HepG2 (cell line): Measurements from ENCODE around the gene MROH2A. TPM values are rescaled to one million over a fixed set of nuclear protein-coding genes. Genes with fewer than 3 reads are reported as not detected.
A peak's percentile ranks its signal among the peaks of the same experiment; 100 is the strongest.

Experiments
- ATF5 ChIP-seq: sonication (generic); formaldehyde crosslinking; IDR thresholded peaks from 2 replicates; pipeline ENCODE4 v1.4.0; 2020; ENCODE audit warnings: mild to moderate bottlenecking, low read depth, missing genetic modification reagents
- ATF7 ChIP-seq, 2 experiments: fragments of 450-650 bp in 1 of 2; sonication (generic) in 1 of 2; formaldehyde crosslinking in 1 of 2; IDR thresholded peaks; 2 replicates each; pipeline versions ENCODE4 v1.4.0 to v1.6.1; 2016 to 2020; ENCODE audit warnings: antibody characterized with exemption in 1 of 2, mild to moderate bottlenecking in 1 of 2, missing genetic modification reagents in 1 of 2
- CC2D1A ChIP-seq: sonication (generic); formaldehyde crosslinking; IDR thresholded peaks from 2 replicates; pipeline ENCODE4 v1.8.1; 2023; ENCODE audit warnings: mild to moderate bottlenecking, missing genetic modification reagents
- CEBPG ChIP-seq: IDR thresholded peaks from 2 replicates; pipeline ENCODE4 v1.6.1; 2016
- E2F1 ChIP-seq: sonication (generic); formaldehyde crosslinking; IDR thresholded peaks from 2 replicates; pipeline ENCODE4 v1.5.0; 2020; ENCODE audit warnings: missing genetic modification reagents
- HES4 ChIP-seq: sonication (generic); formaldehyde crosslinking; IDR thresholded peaks from 2 replicates; pipeline ENCODE4 v1.9.0; 2021; ENCODE audit warnings: mild to moderate bottlenecking, missing genetic modification reagents, borderline replicate concordance
- JUND ChIP-seq: sonication (generic); formaldehyde crosslinking; IDR thresholded peaks from 2 replicates; pipeline ENCODE4 v1.8.0; 2022; ENCODE audit warnings: mild to moderate bottlenecking, missing genetic modification reagents
- MBNL3 ChIP-seq: fragments of 250-450 bp; sonication (Bioruptor Pico); conservative IDR thresholded peaks from 2 replicates; pipeline ENCODE4 v1.8.0; 2022; ENCODE audit warnings: mild to moderate bottlenecking, inconsistent platforms
- MIER2 ChIP-seq: IDR thresholded peaks from 2 replicates; pipeline ENCODE4 v1.6.1; 2016; ENCODE audit warnings: missing biosample characterization, missing genetic modification reagents
- NKX3-1 ChIP-seq: sonication (generic); formaldehyde crosslinking; IDR thresholded peaks from 2 replicates; pipeline ENCODE4 v1.5.0; 2020; ENCODE audit warnings: missing genetic modification reagents
- RFXAP ChIP-seq: sonication (generic); formaldehyde crosslinking; IDR thresholded peaks from 2 replicates; pipeline ENCODE4 v1.4.0; 2020; ENCODE audit warnings: missing genetic modification reagents, borderline replicate concordance
- SIX1 ChIP-seq: sonication (generic); formaldehyde crosslinking; IDR thresholded peaks from 2 replicates; pipeline ENCODE4 v1.4.0; 2020; ENCODE audit warnings: missing genetic modification reagents, borderline replicate concordance
- ZBTB7B ChIP-seq: sonication (generic); formaldehyde crosslinking; IDR thresholded peaks from 2 replicates; pipeline ENCODE4 v1.4.0; 2020; ENCODE audit warnings: missing genetic modification reagents
- ZMYM2 ChIP-seq: sonication (generic); formaldehyde crosslinking; IDR thresholded peaks from 2 replicates; pipeline ENCODE4 v1.8.0; 2022; ENCODE audit warnings: mild to moderate bottlenecking, missing genetic modification reagents
- ZMYM3 ChIP-seq: sonication (generic); formaldehyde crosslinking; IDR thresholded peaks from 2 replicates; pipeline ENCODE4 v1.5.1; 2020; ENCODE audit warnings: mild to moderate bottlenecking, missing genetic modification reagents
- ZNF331 ChIP-seq: sonication (generic); formaldehyde crosslinking; IDR thresholded peaks from 2 replicates; pipeline ENCODE4 v1.4.0; 2020; ENCODE audit warnings: missing genetic modification reagents
- ZNF350 ChIP-seq: sonication (generic); formaldehyde crosslinking; IDR thresholded peaks from 2 replicates; pipeline ENCODE4 v1.4.0; 2020; ENCODE audit warnings: mild to moderate bottlenecking, low read depth, missing genetic modification reagents, borderline replicate concordance
- ZNF547 ChIP-seq: sonication (generic); formaldehyde crosslinking; IDR thresholded peaks from 2 replicates; pipeline ENCODE4 v1.5.1; 2020; ENCODE audit warnings: mild to moderate bottlenecking, missing genetic modification reagents
- ZNF558 ChIP-seq: sonication (generic); formaldehyde crosslinking; IDR thresholded peaks from 2 replicates; pipeline ENCODE4 v1.9.0; 2022; ENCODE audit warnings: mild to moderate bottlenecking, missing genetic modification reagents, borderline replicate concordance
- ZSCAN12 ChIP-seq: sonication (generic); formaldehyde crosslinking; IDR thresholded peaks from 2 replicates; pipeline ENCODE4 v1.9.0; 2021; ENCODE audit warnings: mild to moderate bottlenecking, missing genetic modification reagents
- polyA plus RNA-seq, 8 experiments: library from polyadenylated mRNA; depleted of rRNA in 3 of 8; stranded (reverse) in 7 of 8; unstranded in 1 of 8; fragments of >200 nt; fragmentation: Illumina TruSeq in 4 of 8; extraction: Trizol in 4 of 8; gene quantifications; 2 replicates each; pipeline versions ENCODE4 v1.2.1 to v1.2.3, GENCODE V29; 2011 to 2016; ENCODE audit warnings: low read depth in 4 of 8, missing spikeins in 1 of 8, mixed read lengths in 1 of 8; ENCODE audit not compliant: insufficient read depth in 1 of 8
- total RNA-seq, 5 experiments: library from RNA; depleted of rRNA; stranded (reverse); fragments of >200 nt; fragmentation: Illumina TruSeq; extraction: Trizol; gene quantifications; 2 replicates each; pipeline ENCODE4 v1.2.3, GENCODE V29; 2016; ENCODE audit warnings: low read depth in 1 of 5
- TF ChIP-seq, protein P1 (sequence below): sonication (generic); formaldehyde crosslinking; conservative IDR thresholded peaks from 2 replicates; pipeline ENCODE4 v1.8.1; 2023; ENCODE audit warnings: missing genetic modification reagents
- TF ChIP-seq, protein P2 (sequence below): sonication (generic); formaldehyde crosslinking; IDR thresholded peaks from 2 replicates; pipeline ENCODE4 v1.4.0; 2020; ENCODE audit warnings: mild to moderate bottlenecking, missing genetic modification reagents
- TF ChIP-seq, protein P3 (sequence below): sonication (generic); formaldehyde crosslinking; IDR thresholded peaks from 2 replicates; pipeline ENCODE4 v1.8.1; 2023; ENCODE audit warnings: mild to moderate bottlenecking, missing genetic modification reagents
- TF ChIP-seq, protein P4 (sequence below): sonication (generic); formaldehyde crosslinking; IDR thresholded peaks from 2 replicates; pipeline ENCODE4 v1.5.0; 2020; ENCODE audit warnings: missing genetic modification reagents

MROH2A gene
- total and polyA plus RNA-seq, 2 of the 13 experiments (the other 11 are each of a cell fraction or from before 2014, with no cell fraction given) = 0.03 to 0.04 TPM

DNA sequence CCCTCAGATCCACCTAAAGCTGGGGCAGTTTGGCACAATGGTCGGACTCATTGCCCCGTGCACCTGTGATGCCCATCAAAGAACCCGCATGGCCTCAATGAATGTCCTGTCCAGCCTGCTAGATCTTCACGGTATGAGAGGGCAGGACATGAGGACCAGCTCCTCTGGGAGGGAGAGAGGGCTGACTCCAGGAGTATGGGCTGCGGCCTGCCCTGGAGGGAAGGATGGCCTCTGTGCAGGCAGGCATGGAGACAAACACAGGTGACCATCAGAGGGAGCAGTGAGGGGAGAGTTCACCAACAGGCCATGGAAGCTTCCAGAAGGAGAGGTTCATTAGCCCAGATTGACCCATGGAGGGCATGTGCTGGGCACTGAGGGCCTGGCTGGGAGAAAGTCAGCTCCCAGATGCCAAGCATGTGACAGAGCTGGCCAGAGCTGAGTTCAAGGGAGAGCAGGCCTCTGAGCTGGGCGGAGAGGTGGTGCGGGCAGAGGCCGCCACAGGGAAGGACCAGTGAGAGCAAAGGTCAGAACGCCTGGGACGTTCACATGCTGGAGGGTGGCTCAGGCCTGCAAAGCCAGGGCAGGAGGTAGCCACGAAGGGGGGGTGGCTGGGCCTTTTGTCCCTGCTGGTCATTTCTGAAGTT lies 40.0 kb downstream of the MROH2A start (continued):
- peak; percentile 34; the same call in 1 of the 2 replicates for TF ChIP-seq ZNF558 (CRISPR knock-in tag)
- no peak for TF ChIP-seq HES4 (CRISPR knock-in tag)
- TF ChIP-seq, protein P1, sequence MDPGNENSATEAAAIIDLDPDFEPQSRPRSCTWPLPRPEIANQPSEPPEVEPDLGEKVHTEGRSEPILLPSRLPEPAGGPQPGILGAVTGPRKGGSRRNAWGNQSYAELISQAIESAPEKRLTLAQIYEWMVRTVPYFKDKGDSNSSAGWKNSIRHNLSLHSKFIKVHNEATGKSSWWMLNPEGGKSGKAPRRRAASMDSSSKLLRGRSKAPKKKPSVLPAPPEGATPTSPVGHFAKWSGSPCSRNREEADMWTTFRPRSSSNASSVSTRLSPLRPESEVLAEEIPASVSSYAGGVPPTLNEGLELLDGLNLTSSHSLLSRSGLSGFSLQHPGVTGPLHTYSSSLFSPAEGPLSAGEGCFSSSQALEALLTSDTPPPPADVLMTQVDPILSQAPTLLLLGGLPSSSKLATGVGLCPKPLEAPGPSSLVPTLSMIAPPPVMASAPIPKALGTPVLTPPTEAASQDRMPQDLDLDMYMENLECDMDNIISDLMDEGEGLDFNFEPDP (CRISPR knock-in tag) = no peak
- peak; percentile 66; the same call in 1 of the 2 replicates for TF ChIP-seq ZMYM2 (CRISPR knock-in tag)
- TF ChIP-seq MIER2 (CRISPR knock-in tag) = no peak
- no peak for TF ChIP-seq MBNL3 (CRISPR knock-in tag)
- TF ChIP-seq RFXAP (CRISPR knock-in tag) = no peak
- no peak for TF ChIP-seq NKX3-1 (CRISPR knock-in tag)
- TF ChIP-seq E2F1 (CRISPR knock-in tag) = no peak
- TF ChIP-seq ZNF331 (CRISPR knock-in tag) = no peak
- TF ChIP-seq ZNF547 (CRISPR knock-in tag) = no peak
- TF ChIP-seq ATF7 (IDR thresholded peaks at IDR 0.05) = no peak
- no peak for TF ChIP-seq ATF7 (CRISPR knock-in tag; IDR thresholded peaks at IDR 0.05)
- no peak for TF ChIP-seq ATF5 (CRISPR knock-in tag)
- peak; percentile 70 for TF ChIP-seq ZMYM3 (CRISPR knock-in tag)
- no peak for TF ChIP-seq JUND (CRISPR knock-in tag)
- no peak for TF ChIP-seq ZBTB7B (CRISPR knock-in tag)
- TF ChIP-seq CEBPG (CRISPR knock-in tag) = no peak
- TF ChIP-seq CC2D1A (CRISPR knock-in tag) = no peak
- TF ChIP-seq ZSCAN12 (CRISPR knock-in tag) = no peak
- no peak; the same call in 1 of the 2 replicates for TF ChIP-seq ZNF350 (CRISPR knock-in tag)
- TF ChIP-seq, protein P2, sequence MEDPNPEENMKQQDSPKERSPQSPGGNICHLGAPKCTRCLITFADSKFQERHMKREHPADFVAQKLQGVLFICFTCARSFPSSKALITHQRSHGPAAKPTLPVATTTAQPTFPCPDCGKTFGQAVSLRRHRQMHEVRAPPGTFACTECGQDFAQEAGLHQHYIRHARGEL (CRISPR knock-in tag) = no peak
- TF ChIP-seq SIX1 (CRISPR knock-in tag) = no peak
- TF ChIP-seq, protein P3, sequence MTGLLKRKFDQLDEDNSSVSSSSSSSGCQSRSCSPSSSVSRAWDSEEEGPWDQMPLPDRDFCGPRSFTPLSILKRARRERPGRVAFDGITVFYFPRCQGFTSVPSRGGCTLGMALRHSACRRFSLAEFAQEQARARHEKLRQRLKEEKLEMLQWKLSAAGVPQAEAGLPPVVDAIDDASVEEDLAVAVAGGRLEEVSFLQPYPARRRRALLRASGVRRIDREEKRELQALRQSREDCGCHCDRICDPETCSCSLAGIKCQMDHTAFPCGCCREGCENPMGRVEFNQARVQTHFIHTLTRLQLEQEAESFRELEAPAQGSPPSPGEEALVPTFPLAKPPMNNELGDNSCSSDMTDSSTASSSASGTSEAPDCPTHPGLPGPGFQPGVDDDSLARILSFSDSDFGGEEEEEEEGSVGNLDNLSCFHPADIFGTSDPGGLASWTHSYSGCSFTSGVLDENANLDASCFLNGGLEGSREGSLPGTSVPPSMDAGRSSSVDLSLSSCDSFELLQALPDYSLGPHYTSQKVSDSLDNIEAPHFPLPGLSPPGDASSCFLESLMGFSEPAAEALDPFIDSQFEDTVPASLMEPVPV (CRISPR knock-in tag) = no peak
- TF ChIP-seq, protein P4, sequence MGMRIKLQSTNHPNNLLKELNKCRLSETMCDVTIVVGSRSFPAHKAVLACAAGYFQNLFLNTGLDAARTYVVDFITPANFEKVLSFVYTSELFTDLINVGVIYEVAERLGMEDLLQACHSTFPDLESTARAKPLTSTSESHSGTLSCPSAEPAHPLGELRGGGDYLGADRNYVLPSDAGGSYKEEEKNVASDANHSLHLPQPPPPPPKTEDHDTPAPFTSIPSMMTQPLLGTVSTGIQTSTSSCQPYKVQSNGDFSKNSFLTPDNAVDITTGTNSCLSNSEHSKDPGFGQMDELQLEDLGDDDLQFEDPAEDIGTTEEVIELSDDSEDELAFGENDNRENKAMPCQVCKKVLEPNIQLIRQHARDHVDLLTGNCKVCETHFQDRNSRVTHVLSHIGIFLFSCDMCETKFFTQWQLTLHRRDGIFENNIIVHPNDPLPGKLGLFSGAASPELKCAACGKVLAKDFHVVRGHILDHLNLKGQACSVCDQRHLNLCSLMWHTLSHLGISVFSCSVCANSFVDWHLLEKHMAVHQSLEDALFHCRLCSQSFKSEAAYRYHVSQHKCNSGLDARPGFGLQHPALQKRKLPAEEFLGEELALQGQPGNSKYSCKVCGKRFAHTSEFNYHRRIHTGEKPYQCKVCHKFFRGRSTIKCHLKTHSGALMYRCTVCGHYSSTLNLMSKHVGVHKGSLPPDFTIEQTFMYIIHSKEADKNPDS (CRISPR knock-in tag) = no peak
